Posterior vena cava (tissue), 2 donors: ENCODE results near the gene RAB12. TPM values are rescaled to one million over a fixed set of nuclear protein-coding genes. Genes with fewer than 3 reads are reported as not detected.
"Not testable (repeated sequence)": the region's sequence is repeated elsewhere in the genome, so short reads cannot be mapped to it uniquely, and the experiment has no call there.

ENCODE experiments used
- DNase-seq: peaks from one replicate; pipeline ENCODE4 v3.0.0-alpha.2; 2020; ENCODE audit warnings: low spot score
- intact Hi-C, 2 donors: fragments of 100-400 bp; cut with DNase I; formaldehyde crosslinking; loops; one replicate each; pipeline versions ENCODE4 v1.14.1 to v1.14.2; 2022 to 2023
- total RNA-seq, 2 donors: library from RNA; stranded (reverse); fragmentation: NEBNext Ultra II Directional; extraction: Animal tissue kit (Norgen Biotek cat#: 25700); gene quantifications; one replicate each; pipeline ENCODE4 v1.2.1, GENCODE V29; 2021
- donor health status: DM: yes; HTN: yes; CAD: no.
- donor health status: DM: yes; HTN: yes; CAD: no.

Gene RAB12
- total RNA-seq, 2 donors from 2014 or later: 44.1 to 45.0 TPM

- no peak for DNase-seq
- intact Hi-C loops: no loop called here
Observed at GRCh38 chr18:8609659-8610458, 622 bp downstream of the RAB12 start.

- no peak for DNase-seq
- intact Hi-C loops: no loop called here
Observed at GRCh38 chr18:8610459-8610851, 1.2 kb downstream of the RAB12 start.

GRCh38 chr18:8611916-8612576 lies 2.8 kb downstream of the RAB12 start:
- intact Hi-C loops: no loop called here
- no peak for DNase-seq

- DNase-seq: no peak
- intact Hi-C loops: no loop called here
Observed at GRCh38 chr18:8614875-8615274, 5.6 kb downstream of the RAB12 start.

GRCh38 chr18:8615397-8616027 lies 6.3 kb downstream of the RAB12 start:
- DNase-seq: no peak
- intact Hi-C loops: no loop called here

GRCh38 chr18:8616028-8616401 lies 6.8 kb downstream of the RAB12 start:
- intact Hi-C loops: no loop called here

GRCh38 chr18:8617907-8618306 lies 8.7 kb downstream of the RAB12 start:
- intact Hi-C loops: no loop called here
- DNase-seq: no peak

More at GRCh38 chr18:8616028-8616401, 6.8 kb downstream of the RAB12 start:
- no peak for DNase-seq

GRCh38 chr18:8619041-8619440 lies 9.8 kb downstream of the RAB12 start:
- no peak for DNase-seq
- intact Hi-C loops: no loop called here

GRCh38 chr18:8619835-8620577 lies 10.8 kb downstream of the RAB12 start:
- intact Hi-C loops: no loop called here
- DNase-seq: no peak

GRCh38 chr18:8620845-8621244 lies 11.6 kb downstream of the RAB12 start:
- intact Hi-C loops: no loop called here
- no peak for DNase-seq

GRCh38 chr18:8622625-8623024 lies 13.4 kb downstream of the RAB12 start:
- DNase-seq, intact Hi-C loops: not testable (repeated sequence)

- intact Hi-C loops: no loop called here
- DNase-seq: no peak
Observed at GRCh38 chr18:8623549-8624106, 14.4 kb downstream of the RAB12 start.

- intact Hi-C loops: no loop called here
- no peak for DNase-seq
Observed at GRCh38 chr18:8625461-8626092, 16.3 kb downstream of the RAB12 start.

GRCh38 chr18:8626414-8627106 lies 17.3 kb downstream of the RAB12 start:
- DNase-seq: no peak
- intact Hi-C loops: no loop called here

GRCh38 chr18:8627107-8627472 lies 17.9 kb downstream of the RAB12 start:
- DNase-seq: no peak
- intact Hi-C loops: no loop called here

- intact Hi-C loops: no loop called here
- no peak for DNase-seq
Observed at GRCh38 chr18:8627540-8627939, 18.3 kb downstream of the RAB12 start.

GRCh38 chr18:8629602-8630001 lies 20.4 kb downstream of the RAB12 start:
- intact Hi-C loops: no loop called here
- DNase-seq: no peak

- intact Hi-C loops: no loop called here
Observed at GRCh38 chr18:8630546-8630945, 21.3 kb downstream of the RAB12 start.

GRCh38 chr18:8631265-8631664 lies 22.0 kb downstream of the RAB12 start:
- intact Hi-C loops: no loop called here
- DNase-seq: no peak

More at GRCh38 chr18:8630546-8630945, 21.3 kb downstream of the RAB12 start:
- DNase-seq: no peak
